GM12874 (cell line): ENCODE measurements around the gene ANKRD49.

Experiments
- TF ChIP-seq, protein P1 (sequence below): IDR thresholded peaks from 2 replicates; pipeline ENCODE4 v1.5.1; 2011; ENCODE audit warnings: low read depth, mild to moderate bottlenecking, control low read depth, low read length, moderate library complexity; ENCODE audit not compliant: insufficient read depth

ANKRD49 gene, protein sequence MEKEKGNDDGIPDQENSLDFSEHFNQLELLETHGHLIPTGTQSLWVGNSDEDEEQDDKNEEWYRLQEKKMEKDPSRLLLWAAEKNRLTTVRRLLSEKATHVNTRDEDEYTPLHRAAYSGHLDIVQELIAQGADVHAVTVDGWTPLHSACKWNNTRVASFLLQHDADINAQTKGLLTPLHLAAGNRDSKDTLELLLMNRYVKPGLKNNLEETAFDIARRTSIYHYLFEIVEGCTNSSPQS

DNA sequence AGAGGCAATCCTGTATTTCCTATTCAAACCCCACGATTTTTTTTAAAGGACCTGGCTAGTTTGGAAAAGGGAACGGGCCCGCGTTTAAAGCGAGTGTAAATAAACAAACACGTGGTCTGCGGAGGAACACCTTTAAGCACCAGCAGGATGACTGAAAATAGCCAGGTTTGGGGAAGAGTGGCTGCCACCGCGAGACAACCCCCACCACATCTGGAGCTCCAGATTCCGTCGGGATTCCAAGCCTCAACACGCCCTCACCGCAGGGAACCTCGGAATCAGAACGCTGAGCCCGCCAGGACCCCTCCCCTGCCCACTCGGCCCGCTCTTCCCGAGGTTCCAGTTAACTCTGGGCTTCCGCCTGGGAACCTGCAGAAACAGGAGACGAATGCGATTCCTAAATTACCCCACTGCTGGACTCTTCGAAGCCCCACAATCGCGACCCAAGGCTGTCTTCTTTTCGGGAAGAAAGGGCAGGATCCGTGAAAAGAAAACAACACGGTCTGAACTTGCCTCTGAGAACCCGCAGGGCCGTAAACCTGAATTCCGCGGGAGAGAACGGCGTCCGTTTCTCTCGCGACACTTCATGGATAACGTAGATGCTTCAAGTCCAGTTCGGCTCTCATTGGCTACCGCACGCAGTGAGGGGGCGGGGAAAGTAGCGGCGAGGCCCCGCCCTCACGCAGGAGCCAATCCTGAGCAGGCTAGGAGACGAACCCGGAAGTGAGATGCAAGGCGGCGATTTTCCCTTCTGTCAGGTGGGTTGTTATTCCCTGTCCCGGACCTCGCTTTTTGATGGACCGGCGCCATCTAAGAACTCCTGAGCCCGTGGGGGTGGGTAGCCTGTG lies at the start of gene ANKRD49, which contains the start of gene MRE11:
TSS of gene ANKRD49 (plus strand) at position 704 of the 845 bp plus-strand sequence. CDS start 2,710 bp downstream, outside the sequence.
TSS of gene MRE11 (minus strand) at position 564 of the 845 bp plus-strand sequence. CDS start 1,043 bp downstream, outside the sequence.
- TF ChIP-seq, protein P1, sequence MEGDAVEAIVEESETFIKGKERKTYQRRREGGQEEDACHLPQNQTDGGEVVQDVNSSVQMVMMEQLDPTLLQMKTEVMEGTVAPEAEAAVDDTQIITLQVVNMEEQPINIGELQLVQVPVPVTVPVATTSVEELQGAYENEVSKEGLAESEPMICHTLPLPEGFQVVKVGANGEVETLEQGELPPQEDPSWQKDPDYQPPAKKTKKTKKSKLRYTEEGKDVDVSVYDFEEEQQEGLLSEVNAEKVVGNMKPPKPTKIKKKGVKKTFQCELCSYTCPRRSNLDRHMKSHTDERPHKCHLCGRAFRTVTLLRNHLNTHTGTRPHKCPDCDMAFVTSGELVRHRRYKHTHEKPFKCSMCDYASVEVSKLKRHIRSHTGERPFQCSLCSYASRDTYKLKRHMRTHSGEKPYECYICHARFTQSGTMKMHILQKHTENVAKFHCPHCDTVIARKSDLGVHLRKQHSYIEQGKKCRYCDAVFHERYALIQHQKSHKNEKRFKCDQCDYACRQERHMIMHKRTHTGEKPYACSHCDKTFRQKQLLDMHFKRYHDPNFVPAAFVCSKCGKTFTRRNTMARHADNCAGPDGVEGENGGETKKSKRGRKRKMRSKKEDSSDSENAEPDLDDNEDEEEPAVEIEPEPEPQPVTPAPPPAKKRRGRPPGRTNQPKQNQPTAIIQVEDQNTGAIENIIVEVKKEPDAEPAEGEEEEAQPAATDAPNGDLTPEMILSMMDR, result no peak

DNA sequence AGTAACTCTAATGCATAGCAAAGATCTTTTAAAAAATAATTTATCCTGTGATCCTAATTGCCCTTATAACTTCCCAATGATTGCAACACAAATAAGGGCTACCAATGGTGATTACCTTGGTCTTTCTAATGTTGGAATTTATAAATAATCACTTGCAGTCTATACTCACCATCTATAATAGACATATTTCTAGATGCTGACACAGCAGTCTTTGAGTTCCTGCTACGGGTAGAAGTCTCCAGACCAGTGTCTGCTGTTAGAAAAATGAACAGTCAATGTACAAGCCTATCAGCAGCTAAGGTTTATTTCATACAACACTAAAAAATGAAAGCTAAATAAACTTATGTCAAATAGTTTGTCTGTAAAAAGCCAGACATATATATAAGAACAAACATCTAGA lies 48.1 kb upstream of the ANKRD49 start:
- TF ChIP-seq, protein P1, result no peak

DNA sequence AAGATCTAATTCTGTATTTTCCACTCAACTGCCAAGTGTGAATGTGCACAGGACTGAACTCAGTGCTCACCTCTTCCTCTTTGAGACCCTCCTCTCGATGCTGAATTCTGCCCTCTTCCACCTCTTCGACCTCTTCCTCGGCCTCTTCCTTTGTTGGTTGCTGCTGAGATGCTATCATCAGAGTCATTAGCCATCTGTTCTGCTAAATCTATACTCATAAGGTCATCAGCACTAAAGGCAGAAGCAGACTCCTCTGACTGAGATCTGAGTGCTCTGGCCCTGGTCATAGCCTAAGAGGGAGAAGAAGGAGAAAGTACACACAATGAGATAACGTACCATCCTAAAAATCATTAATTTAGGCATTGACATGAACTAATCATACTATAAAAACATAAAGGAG lies 46.6 kb upstream of the ANKRD49 start:
- TF ChIP-seq, protein P1, result no peak

DNA sequence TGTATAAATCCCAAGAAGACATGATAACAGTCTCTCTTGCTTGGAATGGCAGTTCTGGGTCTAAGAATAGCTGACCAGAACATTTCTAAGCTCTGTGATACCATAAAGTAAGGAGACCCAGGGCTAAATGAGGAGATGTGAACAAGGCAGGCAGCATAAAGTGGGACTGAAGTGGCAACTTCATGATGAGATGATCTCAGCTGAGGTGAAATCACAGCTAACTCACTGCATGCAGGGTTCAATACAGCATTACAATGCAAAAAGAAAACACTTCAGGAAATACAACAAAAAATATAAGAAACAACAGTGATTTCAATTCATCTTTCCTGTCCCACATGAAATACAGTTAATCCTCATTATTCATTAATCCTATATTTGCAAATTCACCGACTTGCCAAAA lies 44.8 kb upstream of the ANKRD49 start:
- TF ChIP-seq, protein P1, result no peak

DNA sequence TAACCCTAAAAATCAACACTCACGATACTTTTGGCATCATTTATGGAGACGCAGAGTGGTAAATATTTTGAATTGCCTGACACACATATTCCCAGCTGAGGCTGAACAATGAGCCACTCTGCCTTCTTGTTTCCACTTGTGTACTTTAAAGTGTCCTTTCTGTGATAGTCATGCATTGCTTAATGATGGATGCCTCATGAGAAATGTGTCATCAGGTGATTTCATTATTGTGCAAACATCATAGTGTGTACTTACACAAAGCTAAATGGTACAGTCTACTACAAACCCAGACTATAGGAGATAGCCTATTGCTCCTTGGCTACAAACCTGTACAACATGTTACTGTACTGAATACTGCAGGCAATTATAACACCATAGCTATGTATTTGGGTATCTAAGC lies 44.3 kb upstream of the ANKRD49 start:
- TF ChIP-seq, protein P1, result no peak

DNA sequence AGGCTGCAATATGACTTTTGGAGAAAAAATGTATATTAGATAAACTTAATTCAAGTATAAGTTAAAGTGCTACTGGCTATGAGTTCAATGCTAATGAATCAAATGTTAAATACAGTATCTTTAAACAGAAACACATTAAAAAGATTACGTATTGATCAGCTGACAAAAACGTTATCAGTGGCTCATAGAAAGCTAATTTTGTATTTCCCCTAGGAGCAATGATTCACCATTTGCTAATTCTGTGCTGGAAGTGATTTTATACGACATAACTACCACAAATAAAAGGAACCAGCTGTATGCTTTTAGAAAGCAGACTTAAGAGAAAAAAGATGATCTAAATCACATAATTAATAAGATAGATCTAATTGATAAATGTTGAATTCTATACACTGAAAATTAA lies 43.7 kb upstream of the ANKRD49 start:
- TF ChIP-seq, protein P1, result no peak

DNA sequence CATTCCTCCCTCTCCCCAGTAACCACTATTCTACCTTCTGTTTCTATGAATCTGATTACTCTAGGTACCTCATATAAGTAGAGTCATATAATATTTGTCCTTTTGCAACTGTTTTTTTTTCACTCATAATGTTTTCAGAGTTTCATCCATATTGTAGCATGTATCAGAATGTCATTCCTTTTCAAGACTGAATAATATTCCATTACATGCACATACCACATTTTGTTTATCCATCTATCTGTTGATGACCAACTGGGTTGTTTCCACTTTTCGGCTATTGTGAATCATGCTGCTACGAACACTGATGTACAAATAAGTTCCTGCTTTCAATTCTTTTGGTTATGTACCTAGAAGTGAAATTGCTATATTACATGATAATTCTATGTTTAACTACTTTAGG lies 40.8 kb upstream of the ANKRD49 start:
- TF ChIP-seq, protein P1, result no peak
